Urinary bladder (tissue), 4 donors: ENCODE results near the gene ZNF284. TPM values are rescaled to one million over a fixed set of nuclear protein-coding genes. Genes with fewer than 3 reads are reported as not detected.

Source experiments
- DNase-seq: peaks from one replicate; pipeline ENCODE4 v3.0.0-alpha.2; 2015; ENCODE audit errors: extremely low spot score
- H3K27ac ChIP-seq: one replicate; pipeline ENCODE4 v1.5.1; 2013; ENCODE audit warnings: low read depth, mild to moderate bottlenecking, moderate library complexity
- H3K36me3 ChIP-seq: one replicate; pipeline ENCODE4 v1.6.1; 2013; ENCODE audit warnings: mild to moderate bottlenecking, moderate library complexity; ENCODE audit not compliant: insufficient read depth
- H3K4me1 ChIP-seq: one replicate; pipeline ENCODE4 v1.6.1; 2013; ENCODE audit warnings: mild to moderate bottlenecking, moderate library complexity; ENCODE audit not compliant: insufficient read depth
- H3K4me3 ChIP-seq: one replicate; pipeline ENCODE4 v1.5.1; 2013; ENCODE audit warnings: low read depth, low read length
- WGBS: extraction: QIAGEN DNeasy Blood & Tissue Kit; methylation state at CpG from one replicate; pipeline ENCODE4 v1.1.7; 2013; 5-methylcytosine and 5-hydroxymethylcytosine counted together
- polyA plus RNA-seq: library from polyadenylated mRNA; stranded (reverse); fragments of 200-250 nt; gene quantifications from one replicate; pipeline ENCODE4 v1.2.3, GENCODE V29; 2013
- total RNA-seq: library from RNA; depleted of rRNA; stranded (reverse); fragments of >200 nt; gene quantifications from one replicate; pipeline ENCODE4 v1.2.3, GENCODE V29; 2014
- donor health status: healthy with polysubstance abuse.
- donor health status: healthy.

The ZNF284 gene
- 5.7 TPM for total RNA-seq
- 0.71 TPM for polyA plus RNA-seq

DNA sequence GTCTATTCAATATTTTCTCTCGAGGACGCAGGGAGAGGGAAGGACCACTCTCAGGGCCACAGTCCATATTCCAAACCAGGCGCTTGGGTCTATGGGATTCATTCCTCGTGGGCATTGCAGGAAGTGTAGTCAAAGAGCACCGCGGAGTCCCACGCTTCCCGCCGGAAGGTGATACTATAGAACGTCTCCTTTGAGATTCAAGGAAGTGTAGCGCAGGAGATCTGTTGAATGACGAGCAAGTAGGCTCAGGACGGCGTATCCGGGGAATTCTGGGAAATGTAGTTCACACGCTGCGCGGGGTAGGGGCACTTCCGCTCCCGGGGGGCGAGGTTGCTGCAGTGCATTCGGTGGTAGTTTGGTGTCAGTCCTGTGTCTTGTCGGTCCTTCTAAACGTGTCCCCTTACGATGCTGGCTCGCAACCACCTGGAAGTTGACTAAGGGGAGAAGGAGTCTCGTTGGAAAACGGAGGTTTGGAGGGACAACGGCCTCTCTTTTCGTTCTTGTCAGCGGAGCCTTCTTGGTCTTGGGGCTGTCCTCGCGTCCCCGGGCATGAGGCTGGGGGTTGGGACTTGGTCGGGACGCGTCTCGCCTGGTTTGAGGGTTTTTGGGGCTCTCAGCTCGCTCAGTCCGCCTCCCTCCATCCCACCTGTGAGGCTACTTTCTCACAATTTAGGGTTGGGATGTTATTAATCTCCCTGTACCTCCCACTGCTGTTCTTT lies at the start of gene ZNF284:
ZNF284 (plus strand) TSS at position 336 of the 719 bp plus-strand sequence. CDS start 4,231 bp downstream, outside the sequence.
- under 1% methylated on average over 40 of the region's 40 CpGs for WGBS
- H3K4me1 ChIP-seq, result no peaks in the 10 kb centered on the region
- H3K4me3 ChIP-seq, result peak within 1 kb of the TSS; percentile 63
- no peaks in the 10 kb centered on the region for H3K36me3 ChIP-seq
- H3K27ac ChIP-seq, result no peak within 1 kb of the TSS
- DNase-seq, result peak; percentile 88

- 34% methylated on average over 4 of the region's 4 CpGs for WGBS
- no peak for DNase-seq
- peak overlapping the region; percentile 80 for H3K4me3 ChIP-seq
- no peaks in the 10 kb centered on the region for H3K4me1 ChIP-seq
- H3K27ac ChIP-seq, result no peak overlapping the region
- peaks cover 13% of the 10 kb centered on the region for H3K36me3 ChIP-seq
These were observed 47.1 kb upstream of the ZNF284 start for GRCh38 chr19:44024900-44025216.

GRCh38 chr19:44025217-44025936 lies 46.6 kb upstream of the ZNF284 start, which contains the start of gene ZNF222:
Gene ZNF222, plus strand, starts transcription at chr19:44025379. Its CDS starts 58 bp downstream, at chr19:44025437.
- H3K36me3 ChIP-seq, result peaks cover 14% of the 10 kb centered on the region
- peak within 1 kb of the TSS; percentile 80 for H3K4me3 ChIP-seq
- DNase-seq, result peak; percentile 85
- 1% methylated on average over 37 of the region's 37 CpGs for WGBS
- H3K4me1 ChIP-seq, result no peaks in the 10 kb centered on the region
- peak within 1 kb of the TSS; percentile 64 for H3K27ac ChIP-seq

- no peak for DNase-seq
- WGBS, result 92% methylated on average over 6 of the region's 6 CpGs
- no peak overlapping the region for H3K27ac ChIP-seq
- H3K36me3 ChIP-seq, result peaks cover 18% of the 10 kb centered on the region
- no peak overlapping the region for H3K4me3 ChIP-seq
- H3K4me1 ChIP-seq, result no peaks in the 10 kb centered on the region
These were observed 45.3 kb upstream of the ZNF284 start for GRCh38 chr19:44026622-44027021.

GRCh38 chr19:44032001-44032610 lies 39.9 kb upstream of the ZNF284 start:
- DNase-seq, result no peak
- WGBS, result 89% methylated on average over 1 of the region's 1 CpG
- H3K36me3 ChIP-seq, result peaks cover 24% of the 10 kb centered on the region
- H3K4me3 ChIP-seq, result no peak overlapping the region
- H3K27ac ChIP-seq, result no peak overlapping the region
- H3K4me1 ChIP-seq, result no peaks in the 10 kb centered on the region

- H3K27ac ChIP-seq, result no peak overlapping the region
- no peaks in the 10 kb centered on the region for H3K4me1 ChIP-seq
- no peak overlapping the region for H3K4me3 ChIP-seq
- 78% methylated on average over 2 of the region's 2 CpGs for WGBS
- no peaks in the 10 kb centered on the region for H3K36me3 ChIP-seq
- DNase-seq, result no peak
These were observed 29.8 kb upstream of the ZNF284 start for GRCh38 chr19:44042147-44042546.

DNA sequence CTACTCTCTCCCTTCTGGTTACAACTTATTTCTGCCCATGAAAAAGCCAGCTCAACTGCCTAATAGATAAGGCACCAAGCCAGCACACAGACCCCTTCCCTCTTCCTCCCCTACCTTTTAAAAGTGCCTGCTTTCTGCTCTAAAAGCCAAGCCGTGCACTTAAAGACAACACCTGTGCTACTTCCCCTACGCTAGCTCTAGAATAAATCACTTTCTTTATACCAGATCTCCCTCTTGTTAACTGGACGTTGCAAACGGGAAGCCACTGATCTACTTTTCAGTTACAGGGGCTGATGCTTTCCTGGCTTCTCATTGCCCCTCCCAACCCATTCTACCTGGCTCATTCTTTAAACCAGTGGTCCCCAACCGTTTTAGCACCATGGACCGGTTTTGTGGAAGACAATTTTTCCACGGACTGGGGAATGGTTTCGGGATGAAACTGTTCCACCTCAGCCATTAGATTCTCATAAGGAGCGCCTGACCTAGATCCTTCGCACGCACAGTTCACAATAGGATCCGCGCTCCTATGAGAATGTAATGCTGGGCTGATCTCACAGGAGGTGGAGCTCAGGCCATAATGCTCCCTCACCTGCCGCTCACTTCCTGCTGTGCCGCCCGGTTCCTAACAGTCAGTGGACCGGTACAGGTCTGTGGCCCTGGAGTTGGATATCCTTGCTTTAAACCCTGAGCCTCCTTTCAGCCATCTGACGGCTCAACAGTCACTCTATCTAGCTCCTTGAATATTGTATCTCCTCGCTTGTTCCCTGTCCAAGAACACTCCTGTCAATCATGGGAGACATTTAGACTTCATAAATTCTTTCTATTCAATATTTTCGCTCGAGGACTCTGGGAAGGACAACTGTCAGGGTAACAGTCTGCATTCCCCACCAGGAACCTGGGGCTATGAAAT lies 21.0 kb upstream of the ZNF284 start:
- Histone ChIP-seq H3K4me3 (peak overlapping the region; percentile 76), H3K4me1 (no peaks in the 10 kb centered on the region), H3K36me3 (no peaks in the 10 kb centered on the region), H3K27ac (no peak overlapping the region)
- WGBS, result 9% methylated on average over 21 of the region's 21 CpGs
- DNase-seq, result no peak

DNA sequence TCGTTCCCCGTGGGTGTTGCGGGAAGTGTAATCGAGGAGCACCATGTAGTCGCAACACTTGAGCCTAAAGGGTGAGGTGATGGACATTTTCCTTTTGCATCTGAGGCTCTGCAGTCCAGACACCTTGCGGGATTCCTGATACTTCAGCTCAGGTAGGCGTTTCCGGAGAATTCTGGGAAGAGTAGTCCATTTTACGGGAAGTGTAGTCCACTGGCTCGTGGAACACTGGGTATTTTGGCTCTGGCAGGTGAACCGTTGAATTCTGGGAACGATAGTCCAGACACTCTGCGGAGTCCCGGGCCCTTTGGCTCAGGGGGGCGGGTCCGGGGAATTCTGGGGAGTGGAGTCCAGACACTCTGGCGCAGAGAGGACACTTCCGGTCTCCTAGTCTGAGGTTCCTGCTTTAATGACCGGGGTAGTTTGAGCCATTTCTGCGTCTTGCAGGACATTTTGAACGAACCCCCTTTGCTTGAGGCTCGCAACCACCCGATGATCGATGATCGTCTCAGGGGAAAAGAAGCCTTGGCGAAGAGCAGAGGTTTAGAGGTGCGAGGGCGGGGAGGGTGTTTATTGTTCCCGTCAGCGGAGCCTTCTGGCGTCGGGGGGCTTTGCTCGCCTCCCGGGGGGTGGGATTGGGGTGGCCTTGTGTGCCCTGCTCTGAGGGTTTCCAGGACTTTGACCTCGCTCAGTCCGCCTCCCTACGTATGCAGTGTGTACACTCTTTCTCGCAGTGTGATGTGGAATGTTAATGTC lies 20.1 kb upstream of the ZNF284 start, which contains the start of gene ZNF223:
ZNF223 (plus strand) TSS at position 387 of the 753 bp plus-strand sequence. CDS start 3,141 bp downstream, outside the sequence.
- peak within 1 kb of the TSS; percentile 76 for H3K4me3 ChIP-seq
- 1% methylated on average over 38 of the region's 38 CpGs for WGBS

DNA sequence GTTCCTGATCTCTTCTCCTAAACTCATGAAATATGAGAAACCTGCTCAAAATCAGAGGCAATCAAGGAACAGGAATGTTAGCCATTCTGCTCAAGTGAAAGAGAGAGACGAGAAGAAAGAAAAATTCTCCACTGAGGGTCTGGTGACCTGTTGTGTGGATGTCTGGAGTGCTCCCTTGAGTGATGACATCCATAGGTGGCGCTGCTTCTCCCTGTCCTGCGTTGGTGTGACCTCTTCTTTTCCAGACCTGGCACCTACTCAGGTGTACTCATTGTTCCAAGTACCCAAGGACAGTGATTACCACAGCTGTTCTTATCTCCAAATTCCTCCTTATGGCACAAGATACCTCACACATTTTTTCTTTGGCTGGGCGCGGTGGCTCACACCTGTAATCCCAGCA lies 16.1 kb upstream of the ZNF284 start:
- WGBS, result 93% methylated on average over 5 of the region's 5 CpGs
- no peak for DNase-seq
- H3K4me1 ChIP-seq, result no peaks in the 10 kb centered on the region
- peaks cover 2% of the 10 kb centered on the region for H3K36me3 ChIP-seq
- H3K27ac ChIP-seq, result no peak overlapping the region
- no peak overlapping the region for H3K4me3 ChIP-seq

More for the DNA sequence above, 20.1 kb upstream of the ZNF284 start, which contains the start of gene ZNF223:
- Histone ChIP-seq H3K4me1 (no peaks in the 10 kb centered on the region), H3K27ac (peak within 1 kb of the TSS; percentile 64), H3K36me3 (no peaks in the 10 kb centered on the region)
- DNase-seq, result peak; percentile 97

DNA sequence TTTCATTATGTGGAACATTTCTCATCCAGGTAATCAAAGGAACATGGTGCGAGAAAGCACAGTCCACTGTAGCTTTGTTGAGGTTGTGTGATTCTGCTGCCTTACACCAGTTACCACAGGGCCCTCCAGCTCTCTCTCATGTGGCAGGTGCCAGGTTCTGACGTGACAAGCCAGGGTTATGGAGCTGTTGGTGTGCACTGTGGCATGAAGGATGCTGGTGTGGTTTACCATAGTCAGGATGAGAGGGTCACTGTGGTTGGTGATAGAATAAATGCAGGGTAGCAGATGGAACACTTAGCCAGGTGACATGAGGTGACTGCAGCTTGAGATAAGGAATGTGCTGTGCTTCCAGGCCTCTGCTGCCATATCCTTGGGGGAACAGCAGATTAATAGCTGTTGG lies 12.7 kb upstream of the ZNF284 start:
- H3K27ac ChIP-seq, result no peak overlapping the region
- peaks cover 5% of the 10 kb centered on the region for H3K36me3 ChIP-seq
- 95% methylated on average over 2 of the region's 2 CpGs for WGBS
- H3K4me3 ChIP-seq, result no peak overlapping the region
- H3K4me1 ChIP-seq, result no peaks in the 10 kb centered on the region
- DNase-seq, result no peak

GRCh38 chr19:44061038-44061437 lies 10.9 kb upstream of the ZNF284 start:
- H3K36me3 ChIP-seq, result peaks cover 5% of the 10 kb centered on the region

GRCh38 chr19:44066305-44066704 lies 5.7 kb upstream of the ZNF284 start:
- peaks cover 7% of the 10 kb centered on the region for H3K36me3 ChIP-seq
- no peaks in the 10 kb centered on the region for H3K4me1 ChIP-seq
- no peak overlapping the region for H3K27ac ChIP-seq
- H3K4me3 ChIP-seq, result no peak overlapping the region
- DNase-seq, result no peak
- WGBS, result 63% methylated on average over 3 of the region's 3 CpGs

More at GRCh38 chr19:44061038-44061437, 10.9 kb upstream of the ZNF284 start:
- WGBS, result 93% methylated on average over 1 of the region's 1 CpG
- Histone ChIP-seq H3K27ac (no peak overlapping the region), H3K4me3 (no peak overlapping the region), H3K4me1 (no peaks in the 10 kb centered on the region)
- no peak for DNase-seq
